GM23338 (cell line): ENCODE data around the gene DHRS12. TPM values are rescaled to one million over a fixed set of nuclear protein-coding genes. Genes with fewer than 3 reads are reported as not detected.

Experiments used
- ATAC-seq: fragments of 200-7000 bp; cut with Tn5 transposase; 3 replicates; pipeline ENCODE4 v1.9.1; 2020
- DNase-seq: peaks from one replicate; pipeline ENCODE4 v3.0.0-alpha.2; 2015; ENCODE audit warnings: low spot score
- H2AFZ ChIP-seq: fragments of 200-600 bp; sonication (generic); 2 replicates; pipeline ENCODE4 v1.8.0; 2016; ENCODE audit warnings: antibody characterized with exemption, mild to moderate bottlenecking, moderate library complexity
- H3F3A ChIP-seq: fragments of 200-600 bp; sonication (generic); replicated peaks from 2 replicates; pipeline ENCODE4 v1.8.0; 2017; ENCODE audit warnings: antibody characterized with exemption, mixed run types, low read depth
- H3K27ac ChIP-seq: fragments of 200-600 bp; sonication (generic); 2 replicates; pipeline ENCODE4 v1.6.1; 2016; ENCODE audit warnings: low read depth
- H3K27me3 ChIP-seq: fragments of 200-600 bp; sonication (generic); 2 replicates; pipeline ENCODE4 v1.8.0; 2016; ENCODE audit warnings: mild to moderate bottlenecking, mixed run types, moderate library complexity; ENCODE audit not compliant: insufficient read depth
- H3K36me3 ChIP-seq: fragments of 200-600 bp; sonication (generic); 2 replicates; pipeline ENCODE4 v1.8.0; 2016; ENCODE audit warnings: mild to moderate bottlenecking; ENCODE audit not compliant: insufficient read depth
- H3K4me1 ChIP-seq: fragments of 200-600 bp; sonication (generic); 2 replicates; pipeline ENCODE4 v1.8.0; 2016; ENCODE audit warnings: mild to moderate bottlenecking, moderate library complexity; ENCODE audit not compliant: insufficient read depth
- H3K4me2 ChIP-seq: fragments of 200-600 bp; sonication (generic); 2 replicates; pipeline ENCODE4 v1.7.1; 2017; ENCODE audit warnings: mixed run types
- H3K4me3 ChIP-seq: fragments of 200-600 bp; sonication (generic); 2 replicates; pipeline ENCODE4 v1.6.1; 2016; ENCODE audit warnings: mixed run types
- H3K79me2 ChIP-seq: fragments of 200-600 bp; sonication (generic); replicated peaks from 2 replicates; pipeline ENCODE4 v1.8.0; 2017; ENCODE audit warnings: mild to moderate bottlenecking; ENCODE audit not compliant: insufficient read depth
- H3K9me2 ChIP-seq: fragments of 200-600 bp; sonication (generic); 2 replicates; pipeline ENCODE4 v1.8.0; 2017; ENCODE audit not compliant: insufficient read depth
- H4K20me1 ChIP-seq: fragments of 200-600 bp; sonication (generic); replicated peaks from 2 replicates; pipeline ENCODE4 v1.8.0; 2017; ENCODE audit warnings: mild to moderate bottlenecking; ENCODE audit not compliant: insufficient read depth
- H3K27ac Mint-ChIP-seq: 2 replicates; pipeline ENCODE4 v1.8.0; 2020; ENCODE audit warnings: inconsistent platforms, mild to moderate bottlenecking, moderate library complexity, mixed read lengths
- H3K27me3 Mint-ChIP-seq: 3 replicates; pipeline ENCODE4 v1.8.0; 2022; ENCODE audit warnings: low read depth, mild to moderate bottlenecking, moderate library complexity, mixed read lengths, inconsistent platforms; ENCODE audit not compliant: insufficient read depth, poor library complexity
- H3K36me3 Mint-ChIP-seq: 3 replicates; pipeline ENCODE4 v1.8.0; 2021; ENCODE audit warnings: low read depth, mild to moderate bottlenecking, inconsistent platforms, moderate library complexity, mixed read lengths
- H3K4me1 Mint-ChIP-seq: 3 replicates; pipeline ENCODE4 v1.8.0; 2020; ENCODE audit warnings: mild to moderate bottlenecking, inconsistent platforms, mixed read lengths
- H3K4me3 Mint-ChIP-seq: 3 replicates; pipeline ENCODE4 v1.8.0; 2021; ENCODE audit warnings: moderate library complexity, mild to moderate bottlenecking, inconsistent platforms, mixed read lengths
- H3K9me3 Mint-ChIP-seq: 3 replicates; pipeline ENCODE4 v1.8.0; 2020; ENCODE audit warnings: moderate library complexity, mild to moderate bottlenecking, inconsistent platforms, mixed read lengths
- CREB1 ChIP-seq: fragments of 250-450 bp; sonication (Bioruptor Pico); IDR thresholded peaks from 2 replicates; pipeline ENCODE4 v1.5.0; 2020; ENCODE audit warnings: low read depth, mild to moderate bottlenecking, moderate library complexity
- EZH2 ChIP-seq: fragments of 200-600 bp; sonication (generic); IDR thresholded peaks from one replicate; pipeline ENCODE4 v1.8.0; 2017; ENCODE audit warnings: antibody characterized with exemption, mild to moderate bottlenecking, low read depth; ENCODE audit not compliant: unreplicated experiment
- JUNB ChIP-seq: IDR thresholded peaks from one replicate; pipeline ENCODE4 v1.6.1; 2016; ENCODE audit warnings: antibody characterized with exemption; ENCODE audit not compliant: unreplicated experiment
- ZNF331 ChIP-seq: fragments of 250-450 bp; sonication (Bioruptor Pico); IDR thresholded peaks from 2 replicates; pipeline ENCODE4 v1.5.0; 2020; ENCODE audit warnings: low read depth, mild to moderate bottlenecking, moderate library complexity
- polyA plus RNA-seq: library from polyadenylated mRNA; unstranded; fragments of >200 nt; fragmentation: Nextera tagmentation; extraction: Ambion mirVana; gene quantifications from 2 replicates; pipeline ENCODE4 v1.2.1, GENCODE V29; 2016
- total RNA-seq: library from RNA; depleted of rRNA; stranded (reverse); fragments of >200 nt; shearing (Covaris generic); gene quantifications from 2 replicates; pipeline ENCODE4 v1.2.3, GENCODE V29; 2014
- TF ChIP-seq, protein P1 (sequence below), 2 experiments: fragments of 200-600 bp in 1 of 2; sonication (generic) in 1 of 2; conservative IDR thresholded peaks; 2 replicates each; pipeline versions ENCODE4 v1.5.1 to v1.6.1; 2016 to 2017; ENCODE audit warnings: antibody characterized with exemption in 2 of 2, low read depth in 2 of 2, mild to moderate bottlenecking in 2 of 2, moderate library complexity in 1 of 2
- TF ChIP-seq, protein P2 (sequence below): IDR thresholded peaks from 2 replicates; pipeline ENCODE4 v1.6.1; 2016; ENCODE audit warnings: antibody characterized with exemption
- TF ChIP-seq, protein P3 (sequence below): fragments of 250-450 bp; sonication (Bioruptor Pico); IDR thresholded peaks from 2 replicates; pipeline ENCODE4 v1.5.0; 2020; ENCODE audit warnings: mild to moderate bottlenecking, moderate library complexity

The DHRS12 gene
- total and polyA plus RNA-seq, 2 experiments from 2014 or later = 4.6 to 12.2 TPM

DNA sequence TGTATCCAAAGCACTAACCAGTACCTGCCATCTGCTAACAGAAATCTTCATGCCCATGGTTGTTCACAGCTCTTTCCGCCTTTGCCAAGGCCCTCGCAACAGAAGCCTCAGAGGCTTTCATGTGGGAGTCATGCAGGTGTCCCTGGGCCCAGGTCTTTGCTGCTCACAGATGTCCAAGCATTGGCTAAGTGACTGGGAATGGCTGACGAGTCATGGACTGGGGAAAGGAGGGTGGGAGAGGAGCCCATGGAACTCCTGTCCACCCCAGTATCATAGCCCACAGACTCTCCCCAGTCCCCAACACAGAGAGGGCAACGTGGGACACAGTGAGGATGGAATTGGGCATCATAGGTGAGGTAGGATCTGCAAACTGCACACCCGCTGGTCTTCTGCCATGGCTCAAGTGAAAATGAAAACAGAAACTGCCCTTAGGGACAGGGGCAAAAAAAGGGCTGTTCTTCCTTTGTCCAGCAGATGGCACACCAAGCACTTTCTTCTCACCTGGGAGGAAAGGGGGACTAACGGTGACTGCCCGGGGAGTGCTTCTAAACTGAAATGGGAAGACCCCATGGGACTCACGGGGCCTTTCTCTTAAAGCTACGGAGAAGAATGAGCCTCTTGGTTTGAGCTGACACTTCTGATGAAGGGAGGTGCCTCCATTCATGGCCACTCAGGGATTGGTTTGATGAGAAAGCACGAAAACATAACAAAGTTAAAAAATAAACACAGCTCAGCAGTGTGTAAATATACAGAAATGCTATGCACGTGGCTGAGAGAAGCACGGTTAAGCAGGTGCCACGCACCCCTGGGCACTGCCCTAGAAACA, 11.1 kb upstream of the DHRS12 start:
- peak overlapping the region; percentile 27; the same call in 1 of the 2 replicates for H3K4me2 ChIP-seq
- no peaks in the 10 kb centered on the region for H3K36me3 Mint-ChIP-seq
- DNase-seq = peak; percentile 89
- no peaks in the 10 kb centered on the region for H3K9me2 ChIP-seq
- peaks cover 31% of the 10 kb centered on the region for H3K4me1 ChIP-seq
- H3K27ac ChIP-seq = no peak overlapping the region
- no peaks in the 10 kb centered on the region for H3K9me3 Mint-ChIP-seq
- no peak overlapping the region for H3K4me3 ChIP-seq
- H3K4me1 Mint-ChIP-seq = peaks cover 39% of the 10 kb centered on the region
- no peak overlapping the region for H3K4me3 Mint-ChIP-seq
- H3K27me3 ChIP-seq = no peaks in the 10 kb centered on the region
- peak overlapping the region; percentile 49; the same call in 1 of the 2 replicates for H3K27ac Mint-ChIP-seq
- TF ChIP-seq, protein P1, sequence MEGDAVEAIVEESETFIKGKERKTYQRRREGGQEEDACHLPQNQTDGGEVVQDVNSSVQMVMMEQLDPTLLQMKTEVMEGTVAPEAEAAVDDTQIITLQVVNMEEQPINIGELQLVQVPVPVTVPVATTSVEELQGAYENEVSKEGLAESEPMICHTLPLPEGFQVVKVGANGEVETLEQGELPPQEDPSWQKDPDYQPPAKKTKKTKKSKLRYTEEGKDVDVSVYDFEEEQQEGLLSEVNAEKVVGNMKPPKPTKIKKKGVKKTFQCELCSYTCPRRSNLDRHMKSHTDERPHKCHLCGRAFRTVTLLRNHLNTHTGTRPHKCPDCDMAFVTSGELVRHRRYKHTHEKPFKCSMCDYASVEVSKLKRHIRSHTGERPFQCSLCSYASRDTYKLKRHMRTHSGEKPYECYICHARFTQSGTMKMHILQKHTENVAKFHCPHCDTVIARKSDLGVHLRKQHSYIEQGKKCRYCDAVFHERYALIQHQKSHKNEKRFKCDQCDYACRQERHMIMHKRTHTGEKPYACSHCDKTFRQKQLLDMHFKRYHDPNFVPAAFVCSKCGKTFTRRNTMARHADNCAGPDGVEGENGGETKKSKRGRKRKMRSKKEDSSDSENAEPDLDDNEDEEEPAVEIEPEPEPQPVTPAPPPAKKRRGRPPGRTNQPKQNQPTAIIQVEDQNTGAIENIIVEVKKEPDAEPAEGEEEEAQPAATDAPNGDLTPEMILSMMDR (conservative IDR thresholded peaks at IDR 0.05; ENCODE audit: low read depth in 2 of 2) = peak; percentile 76 to 98
- TF ChIP-seq, protein P2, sequence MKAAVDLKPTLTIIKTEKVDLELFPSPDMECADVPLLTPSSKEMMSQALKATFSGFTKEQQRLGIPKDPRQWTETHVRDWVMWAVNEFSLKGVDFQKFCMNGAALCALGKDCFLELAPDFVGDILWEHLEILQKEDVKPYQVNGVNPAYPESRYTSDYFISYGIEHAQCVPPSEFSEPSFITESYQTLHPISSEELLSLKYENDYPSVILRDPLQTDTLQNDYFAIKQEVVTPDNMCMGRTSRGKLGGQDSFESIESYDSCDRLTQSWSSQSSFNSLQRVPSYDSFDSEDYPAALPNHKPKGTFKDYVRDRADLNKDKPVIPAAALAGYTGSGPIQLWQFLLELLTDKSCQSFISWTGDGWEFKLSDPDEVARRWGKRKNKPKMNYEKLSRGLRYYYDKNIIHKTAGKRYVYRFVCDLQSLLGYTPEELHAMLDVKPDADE = no peak
- H2AFZ ChIP-seq = peak overlapping the region; percentile 94
- no peaks in the 10 kb centered on the region for H3F3A ChIP-seq
- H3K36me3 ChIP-seq = no peaks in the 10 kb centered on the region
- no peaks in the 10 kb centered on the region for H4K20me1 ChIP-seq
- ATAC-seq = peak; percentile 81
- H3K79me2 ChIP-seq = no peaks in the 10 kb centered on the region
- peaks cover 5% of the 10 kb centered on the region for H3K27me3 Mint-ChIP-seq

DNA sequence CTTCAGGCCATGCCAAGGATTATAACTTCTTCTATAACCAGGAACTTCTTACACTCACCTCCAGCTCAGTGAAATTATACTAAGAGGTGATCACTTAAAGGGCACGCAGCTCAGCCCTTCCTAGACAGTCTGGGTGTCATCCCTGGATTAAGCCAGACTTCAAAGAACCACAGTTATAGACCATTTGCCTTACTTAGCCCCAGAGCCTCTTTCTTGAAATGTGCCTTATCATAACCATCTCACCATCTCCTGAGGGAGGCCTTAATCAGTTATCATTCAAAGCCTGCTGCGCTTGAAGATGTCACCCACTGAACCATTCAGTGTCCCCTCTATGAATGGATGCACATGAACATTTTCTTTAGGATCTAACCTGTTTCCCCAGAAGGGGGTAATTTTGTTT, 10.1 kb upstream of the DHRS12 start:
- Histone ChIP-seq H3K79me2 (no peaks in the 10 kb centered on the region), H3K36me3 (no peaks in the 10 kb centered on the region), H3K27me3 (no peaks in the 10 kb centered on the region), H3K4me2 (no peak overlapping the region), H3K4me3 (no peak overlapping the region), H2AFZ (no peak overlapping the region), H4K20me1 (no peaks in the 10 kb centered on the region), H3F3A (no peaks in the 10 kb centered on the region), H3K9me2 (no peaks in the 10 kb centered on the region), H3K27ac (no peak overlapping the region), H3K4me1 (peaks cover 26% of the 10 kb centered on the region)
- DNase-seq (no peak), ATAC-seq (no peak)
- Mint-ChIP-seq H3K27ac (no peak overlapping the region), H3K9me3 (no peaks in the 10 kb centered on the region), H3K36me3 (no peaks in the 10 kb centered on the region), H3K4me3 (no peak overlapping the region), H3K27me3 (peaks cover 5% of the 10 kb centered on the region), H3K4me1 (peaks cover 33% of the 10 kb centered on the region)
- TF ChIP-seq EZH2 = no peak
- TF ChIP-seq ZNF331 (CRISPR knock-in tag) = no peak
- TF ChIP-seq, protein P3, sequence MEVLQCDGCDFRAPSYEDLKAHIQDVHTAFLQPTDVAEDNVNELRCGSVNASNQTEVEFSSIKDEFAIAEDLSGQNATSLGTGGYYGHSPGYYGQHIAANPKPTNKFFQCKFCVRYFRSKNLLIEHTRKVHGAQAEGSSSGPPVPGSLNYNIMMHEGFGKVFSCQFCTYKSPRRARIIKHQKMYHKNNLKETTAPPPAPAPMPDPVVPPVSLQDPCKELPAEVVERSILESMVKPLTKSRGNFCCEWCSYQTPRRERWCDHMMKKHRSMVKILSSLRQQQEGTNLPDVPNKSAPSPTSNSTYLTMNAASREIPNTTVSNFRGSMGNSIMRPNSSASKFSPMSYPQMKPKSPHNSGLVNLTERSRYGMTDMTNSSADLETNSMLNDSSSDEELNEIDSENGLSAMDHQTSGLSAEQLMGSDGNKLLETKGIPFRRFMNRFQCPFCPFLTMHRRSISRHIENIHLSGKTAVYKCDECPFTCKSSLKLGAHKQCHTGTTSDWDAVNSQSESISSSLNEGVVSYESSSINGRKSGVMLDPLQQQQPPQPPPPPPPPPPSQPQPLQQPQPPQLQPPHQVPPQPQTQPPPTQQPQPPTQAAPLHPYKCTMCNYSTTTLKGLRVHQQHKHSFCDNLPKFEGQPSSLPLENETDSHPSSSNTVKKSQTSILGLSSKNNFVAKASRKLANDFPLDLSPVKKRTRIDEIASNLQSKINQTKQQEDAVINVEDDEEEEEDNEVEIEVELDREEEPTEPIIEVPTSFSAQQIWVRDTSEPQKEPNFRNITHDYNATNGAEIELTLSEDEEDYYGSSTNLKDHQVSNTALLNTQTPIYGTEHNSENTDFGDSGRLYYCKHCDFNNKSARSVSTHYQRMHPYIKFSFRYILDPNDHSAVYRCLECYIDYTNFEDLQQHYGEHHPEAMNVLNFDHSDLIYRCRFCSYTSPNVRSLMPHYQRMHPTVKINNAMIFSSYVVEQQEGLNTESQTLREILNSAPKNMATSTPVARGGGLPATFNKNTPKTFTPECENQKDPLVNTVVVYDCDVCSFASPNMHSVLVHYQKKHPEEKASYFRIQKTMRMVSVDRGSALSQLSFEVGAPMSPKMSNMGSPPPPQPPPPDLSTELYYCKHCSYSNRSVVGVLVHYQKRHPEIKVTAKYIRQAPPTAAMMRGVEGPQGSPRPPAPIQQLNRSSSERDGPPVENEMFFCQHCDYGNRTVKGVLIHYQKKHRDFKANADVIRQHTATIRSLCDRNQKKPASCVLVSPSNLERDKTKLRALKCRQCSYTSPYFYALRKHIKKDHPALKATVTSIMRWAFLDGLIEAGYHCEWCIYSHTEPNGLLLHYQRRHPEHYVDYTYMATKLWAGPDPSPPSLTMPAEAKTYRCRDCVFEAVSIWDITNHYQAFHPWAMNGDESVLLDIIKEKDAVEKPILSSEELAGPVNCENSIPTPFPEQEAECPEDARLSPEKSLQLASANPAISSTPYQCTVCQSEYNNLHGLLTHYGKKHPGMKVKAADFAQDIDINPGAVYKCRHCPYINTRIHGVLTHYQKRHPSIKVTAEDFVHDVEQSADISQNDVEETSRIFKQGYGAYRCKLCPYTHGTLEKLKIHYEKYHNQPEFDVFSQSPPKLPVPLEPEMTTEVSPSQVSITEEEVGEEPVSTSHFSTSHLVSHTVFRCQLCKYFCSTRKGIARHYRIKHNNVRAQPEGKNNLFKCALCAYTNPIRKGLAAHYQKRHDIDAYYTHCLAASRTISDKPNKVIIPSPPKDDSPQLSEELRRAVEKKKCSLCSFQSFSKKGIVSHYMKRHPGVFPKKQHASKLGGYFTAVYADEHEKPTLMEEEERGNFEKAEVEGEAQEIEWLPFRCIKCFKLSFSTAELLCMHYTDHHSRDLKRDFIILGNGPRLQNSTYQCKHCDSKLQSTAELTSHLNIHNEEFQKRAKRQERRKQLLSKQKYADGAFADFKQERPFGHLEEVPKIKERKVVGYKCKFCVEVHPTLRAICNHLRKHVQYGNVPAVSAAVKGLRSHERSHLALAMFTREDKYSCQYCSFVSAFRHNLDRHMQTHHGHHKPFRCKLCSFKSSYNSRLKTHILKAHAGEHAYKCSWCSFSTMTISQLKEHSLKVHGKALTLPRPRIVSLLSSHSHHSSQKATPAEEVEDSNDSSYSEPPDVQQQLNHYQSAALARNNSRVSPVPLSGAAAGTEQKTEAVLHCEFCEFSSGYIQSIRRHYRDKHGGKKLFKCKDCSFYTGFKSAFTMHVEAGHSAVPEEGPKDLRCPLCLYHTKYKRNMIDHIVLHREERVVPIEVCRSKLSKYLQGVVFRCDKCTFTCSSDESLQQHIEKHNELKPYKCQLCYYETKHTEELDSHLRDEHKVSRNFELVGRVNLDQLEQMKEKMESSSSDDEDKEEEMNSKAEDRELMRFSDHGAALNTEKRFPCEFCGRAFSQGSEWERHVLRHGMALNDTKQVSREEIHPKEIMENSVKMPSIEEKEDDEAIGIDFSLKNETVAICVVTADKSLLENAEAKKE (CRISPR knock-in tag) = no peak
- TF ChIP-seq, protein P1 (conservative IDR thresholded peaks at IDR 0.05; ENCODE audit: low read depth in 2 of 2) = no peak
- TF ChIP-seq CREB1 (CRISPR knock-in tag) = no peak
- TF ChIP-seq JUNB = no peak
